Ishikawa (cell line): Measurements from ENCODE around the gene PPAN.

Source experiments
- CEBPB ChIP-seq: IDR thresholded peaks from 2 replicates; pipeline ENCODE4 v1.6.1; 2012
- EP300 ChIP-seq: IDR thresholded peaks from 2 replicates; pipeline ENCODE4 v1.6.1; 2012; ENCODE audit warnings: borderline replicate concordance
- MAX ChIP-seq: IDR thresholded peaks from 2 replicates; pipeline ENCODE4 v1.6.1; 2012
- RAD21 ChIP-seq: IDR thresholded peaks from 2 replicates; pipeline ENCODE4 v1.6.1; 2012; ENCODE audit warnings: low read depth
- REST ChIP-seq: IDR thresholded peaks from 2 replicates; pipeline ENCODE4 v1.6.1; 2012; ENCODE audit warnings: low read depth, mild to moderate bottlenecking
- TEAD4 ChIP-seq: IDR thresholded peaks from 2 replicates; pipeline ENCODE4 v1.6.1; 2012
- YY1 ChIP-seq: IDR thresholded peaks from 2 replicates; pipeline ENCODE4 v1.6.1; 2012; ENCODE audit warnings: low read depth

- TF ChIP-seq YY1 (no peak), EP300 (no peak), RAD21 (no peak), MAX (no peak), TEAD4 (no peak), REST (no peak), CEBPB (no peak)
Measured at GRCh38 chr19:10087296-10088061, 18.7 kb upstream of the PPAN start.
